GM21786 (cell line): ENCODE measurements around the gene RBBP7.

Experiments
- ATAC-seq: cut with Tn5 transposase; IDR thresholded peaks from one replicate; pipeline ENCODE4 v1.9.1; 2021; ENCODE audit not compliant: unreplicated experiment

The RBBP7 gene

DNA sequence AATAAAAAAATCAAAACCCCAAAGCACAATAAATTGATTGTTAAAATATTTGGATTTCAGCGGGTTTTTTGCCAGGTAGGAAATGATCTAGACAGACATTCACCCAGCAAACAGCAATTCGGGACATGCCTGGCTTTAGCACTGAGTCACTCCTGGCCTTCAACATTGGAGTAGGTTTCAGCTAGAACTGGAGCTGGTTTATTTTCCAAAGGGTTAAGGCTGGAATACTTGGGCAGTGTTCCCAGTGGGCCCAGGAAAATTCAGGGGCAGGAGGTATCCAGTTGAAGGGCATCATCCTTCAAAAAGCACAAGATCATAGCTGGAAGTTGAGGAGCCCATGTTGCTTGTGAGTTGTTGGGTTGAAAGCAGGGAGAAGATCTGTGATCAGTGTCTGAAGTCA is 42.9 kb downstream of the RBBP7 start:
- no peak for ATAC-seq

- ATAC-seq = no peak
Measured at GRCh38 chrX:16826207-16826606, 44.0 kb downstream of the RBBP7 start.

DNA sequence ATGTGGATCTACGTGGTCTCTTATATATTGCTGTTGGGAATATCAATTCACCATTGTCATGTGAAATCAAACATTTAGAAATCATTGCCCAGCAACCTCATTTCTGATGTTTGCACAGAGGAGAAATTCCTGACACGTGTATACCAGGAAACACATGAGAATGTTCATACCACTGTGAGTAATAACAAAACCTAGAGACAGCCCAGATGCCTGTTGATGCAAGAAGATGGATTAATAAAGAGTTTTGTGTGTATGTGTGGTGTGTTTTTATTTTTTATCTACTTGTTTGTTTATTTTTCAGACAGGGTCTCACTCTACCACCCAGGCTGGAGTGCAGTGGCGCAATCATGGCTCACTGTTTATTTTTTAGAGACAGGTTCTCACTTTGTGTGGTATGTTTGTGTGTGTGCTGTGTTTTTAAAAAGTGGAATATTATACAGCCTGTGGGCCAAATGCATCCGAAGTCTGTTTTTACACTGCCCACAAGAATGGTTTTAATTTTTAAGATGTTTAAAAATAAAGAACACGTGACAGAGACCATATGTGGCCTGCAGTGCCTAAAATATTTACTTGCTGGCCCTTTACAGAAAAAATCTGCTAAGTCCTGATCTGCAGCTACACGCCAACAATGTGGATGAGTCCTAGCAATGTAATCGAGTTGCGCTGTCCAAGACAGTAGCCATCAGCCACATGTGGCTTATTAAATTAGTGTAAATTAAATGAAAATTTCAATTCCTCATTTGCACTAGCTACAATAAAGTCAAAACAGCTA is 44.7 kb downstream of the RBBP7 start:
- no peak for ATAC-seq

- no peak for ATAC-seq
Measured at GRCh38 chrX:16822723-16823122, 47.4 kb downstream of the RBBP7 start.

- ATAC-seq = no peak
Measured at GRCh38 chrX:16819634-16820033, 50.5 kb downstream of the RBBP7 start.

DNA sequence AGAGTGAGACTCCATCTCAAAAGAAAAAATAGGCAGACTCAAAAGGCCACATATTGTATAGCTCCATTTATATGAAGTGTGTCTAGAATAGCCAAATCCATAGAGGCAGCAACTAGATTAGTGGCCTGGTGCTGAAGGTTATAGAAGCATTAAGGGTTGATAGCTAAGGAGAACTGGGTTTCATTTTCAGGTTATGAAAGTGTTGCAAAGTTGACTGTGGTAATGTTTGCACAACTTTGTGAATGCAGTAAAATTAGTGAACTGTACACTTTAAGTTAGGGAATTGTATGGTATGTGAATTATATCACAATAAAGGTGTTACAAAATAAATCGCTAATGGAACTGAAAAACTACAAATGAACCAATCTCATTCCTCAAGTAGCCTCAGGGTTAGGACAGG is 55.6 kb downstream of the RBBP7 start:
- no peak for ATAC-seq

GRCh38 chrX:16807976-16808542 is 62.1 kb downstream of the RBBP7 start:
- ATAC-seq = no peak

GRCh38 chrX:16807548-16807947 is 62.6 kb downstream of the RBBP7 start:
- no peak for ATAC-seq

DNA sequence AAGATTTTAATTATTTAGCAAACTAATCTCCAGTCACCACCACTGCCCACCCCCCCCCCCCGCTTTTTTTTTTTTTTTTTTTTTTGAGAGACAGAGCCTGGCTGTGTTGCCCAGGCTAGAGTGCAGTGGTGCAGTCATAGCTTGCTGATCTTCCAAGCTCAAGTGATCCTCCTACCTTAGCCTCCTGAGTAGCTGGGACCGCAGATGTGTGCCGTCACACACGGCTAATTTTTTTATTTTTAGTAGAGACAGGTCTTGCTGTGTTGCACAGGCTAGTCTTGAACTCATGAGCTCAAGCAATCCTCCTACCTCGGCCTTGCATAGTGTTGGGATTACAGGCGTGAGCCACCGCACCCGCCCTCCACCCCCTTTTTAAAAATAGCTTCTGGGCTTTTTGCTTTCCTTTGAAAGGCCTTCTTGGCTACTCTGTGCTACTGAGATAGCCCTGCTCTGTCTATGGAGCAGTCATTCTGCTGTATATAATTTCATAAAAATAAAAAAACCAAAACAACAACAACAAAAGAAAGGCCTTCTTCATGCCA is 65.2 kb downstream of the RBBP7 start:
- peak; percentile 80 for ATAC-seq

GRCh38 chrX:16797841-16798240 is 72.3 kb downstream of the RBBP7 start:
- ATAC-seq = no peak

- no peak for ATAC-seq
Measured at GRCh38 chrX:16797358-16797757, 72.8 kb downstream of the RBBP7 start.

DNA sequence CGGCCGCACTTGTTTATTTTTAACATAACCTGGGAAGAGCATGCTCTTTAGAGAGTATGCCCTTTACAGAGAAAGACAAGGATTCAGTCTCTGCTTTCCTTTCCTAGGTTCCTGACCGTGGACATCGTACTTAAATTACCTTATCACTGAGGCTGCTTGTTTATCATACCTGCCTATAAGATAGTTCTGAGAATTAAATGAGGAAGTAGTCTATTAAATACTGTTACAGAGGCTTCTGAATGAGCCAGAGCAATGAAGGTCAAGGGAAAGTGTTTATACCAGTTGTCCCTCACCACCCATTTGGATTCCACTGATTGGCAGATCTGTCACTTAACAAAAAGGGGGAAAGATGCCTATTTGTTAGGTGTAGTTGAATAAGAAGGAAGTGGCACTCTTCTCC is 73.9 kb downstream of the RBBP7 start:
- no peak for ATAC-seq
